NCI-H187 (cell line): Measurements from ENCODE around the gene DNMT1.

Source experiments
- DNase-seq, 2 experiments: peaks; one replicate each; lab custom pipeline; 2025; lab: John Stamatoyannopoulos, UW

Gene DNMT1

GRCh38 chr19:10092648-10093294 lies 102.0 kb downstream of the DNMT1 start:
- no peak for DNase-seq

- no peak for DNase-seq
These were observed 102.7 kb downstream of the DNMT1 start for GRCh38 chr19:10091895-10092641.

- no peak for DNase-seq
These were observed 103.4 kb downstream of the DNMT1 start for GRCh38 chr19:10091370-10091687.

- DNase-seq, result no peak
These were observed 104.9 kb downstream of the DNMT1 start for GRCh38 chr19:10089801-10090375.

GRCh38 chr19:10088949-10089554 lies 105.7 kb downstream of the DNMT1 start:
- no peak for DNase-seq

- no peak for DNase-seq
These were observed 107.3 kb downstream of the DNMT1 start for GRCh38 chr19:10087296-10088061.

DNA sequence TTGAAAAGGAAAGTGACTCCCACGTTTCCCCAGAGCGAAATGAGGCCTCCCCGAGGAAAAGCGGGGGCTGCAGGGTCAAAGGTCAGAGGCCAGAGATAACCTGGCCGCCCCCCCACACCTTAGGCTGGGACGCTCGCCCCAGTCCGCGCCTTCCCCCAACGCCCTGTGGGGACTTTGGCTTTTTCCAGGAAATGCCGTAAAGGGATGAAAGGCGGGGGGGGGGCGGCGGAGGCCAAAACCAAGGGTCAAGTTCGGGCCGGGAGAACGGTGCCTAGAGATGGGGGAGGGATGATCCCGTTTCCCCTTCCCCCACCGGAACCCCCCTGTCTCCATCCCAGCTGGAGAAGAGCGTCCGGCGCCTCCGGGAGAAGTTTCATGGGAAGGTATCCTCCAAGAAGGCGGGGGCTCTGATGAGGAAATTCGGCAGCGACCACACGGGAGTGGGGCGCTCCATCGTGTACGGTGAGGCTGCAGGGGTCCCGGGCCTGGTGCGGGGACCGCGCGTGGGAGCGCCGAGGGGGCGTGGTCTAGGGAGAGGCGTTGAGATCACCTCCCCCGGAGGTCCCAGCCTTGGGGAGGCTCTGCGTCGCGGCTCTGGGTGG lies 108.1 kb downstream of the DNMT1 start:
- DNase-seq, result no peak

DNA sequence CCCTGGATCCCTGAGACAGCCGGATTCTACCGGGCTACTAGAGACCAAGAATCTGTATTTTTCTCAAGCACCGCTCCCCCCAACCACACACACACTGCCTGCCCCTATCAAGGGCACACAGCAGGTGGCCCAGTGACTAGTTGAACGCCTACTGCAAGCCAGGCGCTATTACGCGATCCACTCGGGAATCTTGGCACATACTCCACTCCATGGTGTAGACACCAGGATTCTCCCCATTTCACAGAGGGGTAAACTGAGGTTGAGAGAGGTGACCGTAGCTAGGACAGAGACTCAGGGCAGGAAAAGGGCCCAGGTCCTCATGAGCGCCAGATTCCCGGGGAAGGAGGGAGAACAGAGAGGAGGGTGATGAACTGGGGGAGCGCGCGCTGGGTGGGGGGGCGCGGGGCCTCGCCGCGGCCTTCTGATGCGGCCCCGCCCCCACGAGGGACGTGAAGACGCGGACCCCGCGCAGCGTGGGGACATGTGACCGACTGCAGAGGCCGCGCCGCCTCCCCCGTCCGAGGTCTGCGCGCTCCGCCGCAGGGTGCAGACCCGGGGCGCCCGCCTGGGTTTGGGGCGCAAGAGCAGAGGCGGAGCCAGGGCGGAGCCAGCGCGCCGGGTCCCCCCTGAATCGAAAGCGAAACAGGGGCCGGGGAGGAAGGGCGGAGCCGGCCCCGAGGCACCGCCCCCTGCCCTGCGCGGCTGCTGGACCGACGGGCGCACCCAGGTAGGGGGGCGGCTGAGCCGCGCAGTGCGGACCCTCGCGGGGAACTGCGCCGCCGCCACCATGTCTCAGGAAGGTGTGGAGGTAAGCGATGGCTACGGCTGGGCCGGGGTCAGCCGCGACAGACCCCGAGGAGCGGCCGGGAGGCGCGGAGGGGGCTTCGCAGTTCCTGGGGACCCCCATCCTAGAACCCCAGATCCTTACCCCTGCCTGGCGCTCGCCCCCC lies 108.8 kb downstream of the DNMT1 start, which contains the start of gene SHFL:
SHFL (plus strand) TSS at position 677 of the 950 bp plus-strand sequence; CDS start at position 788, 111 bp downstream.
- DNase-seq, result no peak

DNA sequence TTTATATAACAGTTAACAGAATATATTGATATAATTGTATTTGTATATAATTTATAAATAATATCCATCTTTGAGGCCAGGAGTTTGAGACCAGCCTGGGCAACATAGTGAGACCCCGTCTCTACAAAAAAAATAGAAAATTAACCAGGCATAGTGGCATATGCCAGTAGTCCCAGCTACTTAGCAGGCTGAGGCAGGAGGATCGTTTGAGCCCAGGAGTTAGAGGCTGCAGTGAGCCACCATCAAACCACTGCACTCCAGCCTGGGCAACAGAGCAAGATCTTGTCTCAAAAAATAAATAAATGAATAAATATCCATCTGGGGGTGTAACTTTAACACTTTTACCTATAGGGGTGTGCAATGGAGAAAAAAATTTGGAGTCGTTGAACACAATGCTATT lies 110.0 kb downstream of the DNMT1 start:
- no peak for DNase-seq

- DNase-seq, result no peak
These were observed 110.8 kb downstream of the DNMT1 start for GRCh38 chr19:10083911-10084310.
